ENCODE measurements around the gene NFYB. TPM values are rescaled to one million over a fixed set of nuclear protein-coding genes. Genes with fewer than 3 reads are reported as not detected.

The NFYB gene
- total RNA-seq, 4 donors from 2014 or later: 40.9 to 63.0 (median 44.9) TPM

DNA sequence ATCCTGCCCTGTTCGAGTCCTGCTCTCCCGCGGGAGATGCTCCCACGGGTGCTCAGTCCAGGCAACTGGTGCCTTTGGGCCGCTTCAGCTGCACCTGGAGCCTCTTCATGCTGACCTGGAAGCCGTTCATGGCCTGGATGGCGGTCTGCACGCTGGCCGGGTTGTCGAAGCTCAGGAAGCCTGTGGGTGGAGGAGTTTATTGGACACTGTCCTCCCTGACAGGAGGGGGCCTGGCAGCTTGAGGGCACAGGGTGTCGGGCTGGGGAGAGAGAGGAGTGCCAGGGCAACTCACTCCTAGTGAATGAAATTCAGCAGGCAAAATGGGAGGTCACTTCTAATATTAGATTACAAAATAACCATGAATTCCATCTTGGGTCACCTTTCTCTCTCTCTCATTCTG lies 9.3 kb upstream of the NFYB start:
- H3K9me3 ChIP-seq: no peaks in the 10 kb centered on the region
- DNase-seq: no peak
- intact Hi-C loops (cut with DNase I; ENCODE audit: low total_unique reads): no loop called here
- TF ChIP-seq, protein P1, sequence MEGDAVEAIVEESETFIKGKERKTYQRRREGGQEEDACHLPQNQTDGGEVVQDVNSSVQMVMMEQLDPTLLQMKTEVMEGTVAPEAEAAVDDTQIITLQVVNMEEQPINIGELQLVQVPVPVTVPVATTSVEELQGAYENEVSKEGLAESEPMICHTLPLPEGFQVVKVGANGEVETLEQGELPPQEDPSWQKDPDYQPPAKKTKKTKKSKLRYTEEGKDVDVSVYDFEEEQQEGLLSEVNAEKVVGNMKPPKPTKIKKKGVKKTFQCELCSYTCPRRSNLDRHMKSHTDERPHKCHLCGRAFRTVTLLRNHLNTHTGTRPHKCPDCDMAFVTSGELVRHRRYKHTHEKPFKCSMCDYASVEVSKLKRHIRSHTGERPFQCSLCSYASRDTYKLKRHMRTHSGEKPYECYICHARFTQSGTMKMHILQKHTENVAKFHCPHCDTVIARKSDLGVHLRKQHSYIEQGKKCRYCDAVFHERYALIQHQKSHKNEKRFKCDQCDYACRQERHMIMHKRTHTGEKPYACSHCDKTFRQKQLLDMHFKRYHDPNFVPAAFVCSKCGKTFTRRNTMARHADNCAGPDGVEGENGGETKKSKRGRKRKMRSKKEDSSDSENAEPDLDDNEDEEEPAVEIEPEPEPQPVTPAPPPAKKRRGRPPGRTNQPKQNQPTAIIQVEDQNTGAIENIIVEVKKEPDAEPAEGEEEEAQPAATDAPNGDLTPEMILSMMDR (IDR thresholded peaks at IDR 0.05): no peak
- TF ChIP-seq POLR2A (IDR thresholded peaks at IDR 0.05): no peak
- H3K4me3 ChIP-seq: no peak overlapping the region
- H3K27me3 ChIP-seq: no peaks in the 10 kb centered on the region
- no peaks in the 10 kb centered on the region for H3K4me1 ChIP-seq
- no peaks in the 10 kb centered on the region for H3K36me3 ChIP-seq
- no peak overlapping the region for H3K27ac ChIP-seq

DNA sequence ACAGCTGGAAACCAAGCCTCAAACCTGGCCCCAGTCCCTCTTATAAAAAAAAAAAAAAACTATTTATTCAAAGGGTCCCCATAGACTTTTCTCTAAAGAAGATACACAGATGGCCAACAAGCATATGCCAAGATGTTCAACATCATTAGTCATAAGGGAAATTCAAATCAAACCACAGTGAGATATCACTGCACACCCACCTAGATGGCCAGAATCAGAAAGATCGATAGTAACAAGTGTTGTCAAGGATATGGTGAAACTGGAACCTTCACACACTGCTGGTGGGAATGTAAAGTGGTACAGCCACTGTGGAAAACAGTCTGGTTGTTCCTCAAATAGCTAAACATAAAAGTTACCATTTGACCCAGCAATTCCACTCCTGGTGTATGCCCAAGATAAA lies 5.9 kb upstream of the NFYB start:
- TF ChIP-seq, protein P1 (IDR thresholded peaks at IDR 0.05): no peak
- no peak for TF ChIP-seq POLR2A (IDR thresholded peaks at IDR 0.05)
- Histone ChIP-seq H3K4me1 (no peaks in the 10 kb centered on the region), H3K36me3 (no peaks in the 10 kb centered on the region), H3K9me3 (no peaks in the 10 kb centered on the region), H3K27ac (no peak overlapping the region), H3K4me3 (no peak overlapping the region), H3K27me3 (no peaks in the 10 kb centered on the region)
- intact Hi-C loops (cut with DNase I; ENCODE audit: low total_unique reads): no loop called here
- no peak for DNase-seq

DNA sequence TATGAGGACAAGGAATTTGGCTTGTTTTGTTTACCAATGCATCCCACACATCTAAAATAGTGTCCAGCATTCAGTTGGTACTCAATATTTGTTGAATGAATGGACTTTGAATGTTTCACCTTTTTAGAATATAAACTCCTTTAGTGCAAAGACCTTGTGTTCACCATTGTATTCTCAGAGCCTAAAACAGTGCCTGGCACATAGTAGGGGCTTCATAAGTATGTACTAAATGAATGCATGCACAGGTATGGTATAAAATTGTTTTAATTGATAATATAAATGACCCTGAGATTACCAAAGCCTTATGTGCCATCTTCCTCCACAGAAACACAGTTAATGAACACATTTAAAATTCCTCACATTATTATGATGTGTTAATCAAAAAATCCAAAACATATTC lies 5.0 kb upstream of the NFYB start:
- H3K27me3 ChIP-seq: no peaks in the 10 kb centered on the region
- no peak overlapping the region for H3K4me3 ChIP-seq
- H3K9me3 ChIP-seq: no peaks in the 10 kb centered on the region
- H3K4me1 ChIP-seq: no peaks in the 10 kb centered on the region
- TF ChIP-seq, protein P1 (IDR thresholded peaks at IDR 0.05): no peak
- no peak for TF ChIP-seq POLR2A (IDR thresholded peaks at IDR 0.05)
- no peak for DNase-seq
- no peak overlapping the region for H3K27ac ChIP-seq
- H3K36me3 ChIP-seq: no peaks in the 10 kb centered on the region
- intact Hi-C loops (cut with DNase I; ENCODE audit: low total_unique reads): no loop called here

DNA sequence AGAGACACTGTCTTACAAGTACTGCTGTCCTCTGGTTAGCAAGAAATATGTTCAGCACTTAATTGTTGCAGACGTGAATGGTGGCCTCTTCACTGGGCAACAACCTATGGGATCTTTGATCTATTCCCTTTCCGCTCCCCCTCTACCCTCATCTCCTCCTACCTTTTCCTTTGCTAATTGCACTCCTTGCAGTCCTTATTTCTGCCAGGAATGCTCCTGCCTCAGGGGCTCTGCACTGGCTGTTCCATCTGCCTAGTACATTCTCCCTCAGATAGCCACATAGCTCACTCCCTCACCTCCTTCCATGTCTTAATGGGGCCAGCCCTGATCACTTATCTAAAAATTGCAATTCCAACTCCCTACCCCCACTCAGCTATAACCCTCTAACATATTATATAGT lies 4.5 kb upstream of the NFYB start:
- H3K27me3 ChIP-seq: no peaks in the 10 kb centered on the region
- TF ChIP-seq, protein P1 (IDR thresholded peaks at IDR 0.05): no peak
- TF ChIP-seq POLR2A (IDR thresholded peaks at IDR 0.05): no peak
- no peaks in the 10 kb centered on the region for H3K36me3 ChIP-seq
- no peak for DNase-seq
- H3K4me1 ChIP-seq: no peaks in the 10 kb centered on the region
- H3K9me3 ChIP-seq: no peaks in the 10 kb centered on the region
- intact Hi-C loops (cut with DNase I; ENCODE audit: low total_unique reads): no loop called here
- H3K4me3 ChIP-seq: no peak overlapping the region
- H3K27ac ChIP-seq: no peak overlapping the region

DNA sequence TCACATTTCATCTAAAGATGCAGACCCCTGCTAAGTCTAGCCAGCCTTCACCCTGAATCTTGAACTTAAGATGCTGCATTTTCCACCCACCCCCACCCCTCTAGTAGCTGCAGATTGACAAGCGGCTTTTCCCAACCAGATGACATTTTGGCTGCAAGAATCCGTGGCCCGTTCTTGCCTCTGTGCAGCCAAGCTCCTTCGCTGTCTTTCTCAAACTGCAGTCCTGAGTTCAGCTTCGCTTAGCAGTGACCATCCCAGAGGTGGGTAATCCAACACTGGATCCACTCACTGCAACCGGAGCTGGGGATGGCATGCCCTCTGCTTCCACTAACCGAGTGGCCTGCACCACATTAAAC lies 765 bp upstream of the NFYB start:
- H3K9me3 ChIP-seq: no peaks in the 10 kb centered on the region
- intact Hi-C loops (cut with DNase I; ENCODE audit: low total_unique reads): no loop called here
- H3K27me3 ChIP-seq: no peaks in the 10 kb centered on the region
- H3K27ac ChIP-seq: peak overlapping the region; percentile 84 to 97
- no peaks in the 10 kb centered on the region for H3K36me3 ChIP-seq
- peak; percentile 23 to 28 for DNase-seq
- TF ChIP-seq, protein P1 (IDR thresholded peaks at IDR 0.05): no peak
- TF ChIP-seq POLR2A (IDR thresholded peaks at IDR 0.05): no peak
- H3K4me1 ChIP-seq: peaks cover 0 to 7% of the 10 kb centered on the region in 2 donors
- peak overlapping the region; percentile 34 to 43 for H3K4me3 ChIP-seq
